NCI-H1105 treated with DMSO at 0.1 percent for 48 hours (cell line): ENCODE results near the gene SMARCAD1.

Experiments
- DNase-seq: peaks from one replicate; lab custom pipeline; 2025; lab: John Stamatoyannopoulos, UW

The SMARCAD1 gene, protein sequence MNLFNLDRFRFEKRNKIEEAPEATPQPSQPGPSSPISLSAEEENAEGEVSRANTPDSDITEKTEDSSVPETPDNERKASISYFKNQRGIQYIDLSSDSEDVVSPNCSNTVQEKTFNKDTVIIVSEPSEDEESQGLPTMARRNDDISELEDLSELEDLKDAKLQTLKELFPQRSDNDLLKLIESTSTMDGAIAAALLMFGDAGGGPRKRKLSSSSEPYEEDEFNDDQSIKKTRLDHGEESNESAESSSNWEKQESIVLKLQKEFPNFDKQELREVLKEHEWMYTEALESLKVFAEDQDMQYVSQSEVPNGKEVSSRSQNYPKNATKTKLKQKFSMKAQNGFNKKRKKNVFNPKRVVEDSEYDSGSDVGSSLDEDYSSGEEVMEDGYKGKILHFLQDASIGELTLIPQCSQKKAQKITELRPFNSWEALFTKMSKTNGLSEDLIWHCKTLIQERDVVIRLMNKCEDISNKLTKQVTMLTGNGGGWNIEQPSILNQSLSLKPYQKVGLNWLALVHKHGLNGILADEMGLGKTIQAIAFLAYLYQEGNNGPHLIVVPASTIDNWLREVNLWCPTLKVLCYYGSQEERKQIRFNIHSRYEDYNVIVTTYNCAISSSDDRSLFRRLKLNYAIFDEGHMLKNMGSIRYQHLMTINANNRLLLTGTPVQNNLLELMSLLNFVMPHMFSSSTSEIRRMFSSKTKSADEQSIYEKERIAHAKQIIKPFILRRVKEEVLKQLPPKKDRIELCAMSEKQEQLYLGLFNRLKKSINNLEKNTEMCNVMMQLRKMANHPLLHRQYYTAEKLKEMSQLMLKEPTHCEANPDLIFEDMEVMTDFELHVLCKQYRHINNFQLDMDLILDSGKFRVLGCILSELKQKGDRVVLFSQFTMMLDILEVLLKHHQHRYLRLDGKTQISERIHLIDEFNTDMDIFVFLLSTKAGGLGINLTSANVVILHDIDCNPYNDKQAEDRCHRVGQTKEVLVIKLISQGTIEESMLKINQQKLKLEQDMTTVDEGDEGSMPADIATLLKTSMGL

DNA sequence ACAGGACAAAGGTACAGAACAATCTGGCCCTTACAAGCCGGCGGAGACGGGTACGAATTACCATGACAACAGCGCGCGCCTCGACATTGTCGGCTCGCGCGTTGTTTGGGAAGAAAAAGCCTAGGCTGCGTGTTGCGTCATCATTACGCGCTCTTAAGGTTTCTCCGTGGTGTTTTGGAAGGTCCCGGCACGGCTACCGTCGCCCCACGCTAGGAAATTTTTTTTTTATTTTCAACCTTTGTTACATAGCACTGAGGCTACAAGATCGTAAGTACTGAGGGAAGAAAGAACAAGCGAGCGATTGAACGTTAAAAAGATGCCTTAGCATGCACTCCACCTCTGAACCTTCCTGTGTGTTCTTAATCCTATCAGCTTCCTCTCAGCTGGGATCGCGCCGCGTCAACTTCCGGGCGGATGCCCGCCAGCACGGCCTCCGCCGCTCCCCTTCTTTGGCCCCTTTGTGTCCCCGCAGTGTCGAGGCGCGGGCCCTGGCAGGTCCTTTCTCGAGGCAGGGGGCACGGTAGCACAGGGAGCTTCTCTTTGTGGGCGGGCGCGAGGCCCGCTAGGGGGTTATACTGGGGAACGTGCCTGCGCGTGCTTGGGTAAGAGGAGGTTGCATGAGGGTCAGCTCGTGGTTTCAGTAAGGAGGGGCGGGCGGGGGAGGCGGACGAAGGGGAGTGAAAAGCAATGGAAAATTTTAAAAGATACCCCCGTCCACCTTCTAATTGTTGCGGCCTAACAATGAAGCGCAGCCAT, at the start of gene SMARCAD1:
Gene SMARCAD1 (plus strand): TSS at position 397 of the 756 bp plus-strand sequence. CDS start 530 bp downstream, outside the sequence.
- DNase-seq: peak; percentile 84

DNA sequence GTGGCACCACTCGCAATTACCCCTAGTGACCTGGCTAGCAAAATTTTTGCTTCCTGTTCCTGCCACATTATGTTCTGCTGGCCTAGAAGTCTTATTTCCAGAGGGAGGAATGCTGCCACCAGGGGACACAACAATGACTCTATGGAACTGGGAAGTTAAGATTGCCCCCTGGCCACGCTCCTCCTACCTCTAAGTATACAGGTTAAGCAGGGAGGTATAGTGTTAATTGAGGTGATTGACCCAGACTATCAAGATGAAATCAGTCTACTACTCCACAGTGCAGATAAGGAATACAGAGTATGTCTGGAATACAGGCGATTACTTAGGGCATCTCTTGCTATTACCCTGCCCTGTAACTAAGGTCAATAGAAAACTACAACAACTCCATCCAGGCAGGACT, 48.8 kb upstream of the SMARCAD1 start:
- no peak for DNase-seq

DNA sequence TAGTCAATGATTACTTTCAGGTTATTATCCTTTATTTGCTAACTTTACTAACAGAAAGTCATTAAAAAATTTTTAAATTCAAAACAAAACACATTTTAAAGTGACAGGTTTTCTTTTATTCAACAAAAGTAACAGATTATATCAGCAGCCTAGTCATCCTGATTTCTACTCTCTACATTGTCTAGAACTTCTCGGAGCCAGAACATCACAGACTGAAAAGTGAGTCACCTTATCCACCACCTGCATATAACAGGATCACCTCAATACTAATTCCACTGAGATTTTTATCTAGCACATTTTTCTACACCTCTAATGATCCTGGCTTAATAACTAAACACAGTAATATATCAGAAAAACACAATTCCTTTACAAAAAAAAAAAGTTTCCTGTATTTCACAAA, 47.9 kb upstream of the SMARCAD1 start:
- no peak for DNase-seq

DNA sequence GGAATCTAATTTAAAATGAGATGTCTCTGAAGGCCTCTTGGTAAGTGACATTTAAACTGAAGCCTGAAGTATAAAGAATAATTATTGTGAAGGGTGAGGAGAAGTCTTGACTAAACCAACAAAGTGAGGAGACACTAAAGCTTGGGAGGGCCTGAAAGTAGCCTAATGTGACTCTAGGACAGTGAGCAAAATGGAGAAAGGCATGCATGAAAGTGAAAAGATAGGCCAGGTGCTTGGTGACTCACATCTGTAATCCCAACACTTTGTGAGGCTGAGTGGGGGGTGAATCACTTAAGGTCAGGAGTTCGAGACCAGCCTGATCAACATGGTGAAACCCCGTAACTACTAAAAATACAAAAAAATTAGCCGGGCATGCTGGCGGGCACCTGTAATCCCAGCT, 46.9 kb upstream of the SMARCAD1 start:
- no peak for DNase-seq

DNA sequence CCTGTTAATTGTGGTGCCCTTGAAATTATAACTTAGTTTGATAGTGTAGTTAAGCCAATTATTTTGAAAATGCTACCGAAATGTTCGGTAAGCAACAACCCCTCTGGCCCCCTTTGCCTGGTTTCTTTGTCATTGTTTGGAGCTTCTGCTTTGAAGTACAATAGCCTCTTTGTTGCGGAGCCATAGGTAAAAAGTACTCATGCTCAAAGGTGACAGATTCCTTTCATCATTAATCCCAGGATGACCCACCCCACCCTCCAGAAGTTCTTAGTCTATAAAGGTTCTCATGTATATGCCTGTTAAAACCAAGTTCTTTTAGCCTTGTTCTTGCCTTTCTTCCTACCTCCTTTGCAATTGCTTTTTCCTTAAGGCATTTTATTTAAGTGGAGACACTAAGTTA, 42.4 kb upstream of the SMARCAD1 start:
- DNase-seq: no peak

DNA sequence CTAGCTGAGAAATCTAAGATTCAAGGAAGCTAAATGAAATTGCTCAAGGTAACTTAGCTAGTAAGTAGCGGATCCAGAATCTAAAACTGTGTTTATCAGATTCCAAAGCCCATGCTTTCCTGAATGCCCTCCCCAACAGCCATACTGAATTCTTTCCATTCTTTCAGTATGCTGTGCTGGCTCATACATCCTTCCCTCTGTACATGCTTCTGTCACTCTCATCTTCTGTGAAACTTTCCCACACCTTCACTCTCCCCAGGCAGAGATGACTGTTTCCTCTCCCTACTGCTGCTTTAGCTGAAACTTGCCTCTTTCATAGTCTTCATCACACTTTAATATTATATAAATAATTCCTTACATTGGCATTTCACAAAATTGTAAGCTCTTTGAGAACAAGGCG, 39.3 kb upstream of the SMARCAD1 start:
- no peak for DNase-seq

DNA sequence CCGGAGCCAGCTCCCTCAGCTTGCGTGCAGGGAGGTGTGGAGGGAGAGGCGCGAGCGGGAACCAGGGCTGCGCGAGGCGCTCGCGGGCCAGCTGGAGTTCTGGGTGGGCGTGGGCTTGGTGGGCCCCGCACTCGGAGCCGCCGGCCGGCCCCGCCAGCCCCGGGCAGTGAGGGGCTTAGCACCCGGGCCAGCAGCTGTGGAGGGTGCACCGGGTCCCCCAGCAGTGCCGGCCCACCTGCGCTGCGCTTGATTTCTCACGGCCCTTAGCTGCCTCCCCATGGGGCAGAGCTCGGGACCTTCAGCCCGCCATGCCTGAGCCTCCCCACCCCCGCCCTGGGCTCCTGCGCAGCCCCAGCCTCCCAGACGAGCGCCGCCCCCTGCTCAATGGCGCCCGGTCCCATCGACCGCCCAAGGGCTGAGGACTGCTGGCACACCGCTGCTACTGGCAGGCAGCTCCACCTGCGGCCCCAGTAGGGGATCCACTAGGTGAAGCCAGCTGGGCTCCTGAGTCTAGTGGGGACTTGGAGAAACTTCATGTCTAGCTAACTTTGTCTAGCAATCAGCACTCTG, 37.8 kb upstream of the SMARCAD1 start:
- no peak for DNase-seq

DNA sequence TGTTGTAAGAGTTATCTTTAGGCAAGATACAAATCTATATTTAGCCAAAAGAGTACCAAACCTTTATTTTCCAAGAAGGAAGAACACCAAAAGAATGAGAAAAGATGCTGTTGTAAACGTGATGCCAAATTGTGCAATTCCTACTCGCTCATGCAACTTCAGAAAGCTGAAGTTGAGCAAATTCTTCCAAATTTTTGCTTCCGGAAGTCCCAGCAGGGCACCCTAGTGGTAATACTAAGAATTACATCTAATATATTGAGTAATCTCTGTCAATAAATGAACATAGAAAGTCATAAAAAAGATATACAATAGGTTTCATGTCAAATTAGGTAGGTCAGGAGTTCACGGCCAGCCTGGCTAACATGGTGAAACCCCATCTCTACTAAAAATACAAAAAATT, 36.0 kb upstream of the SMARCAD1 start:
- DNase-seq: no peak

DNA sequence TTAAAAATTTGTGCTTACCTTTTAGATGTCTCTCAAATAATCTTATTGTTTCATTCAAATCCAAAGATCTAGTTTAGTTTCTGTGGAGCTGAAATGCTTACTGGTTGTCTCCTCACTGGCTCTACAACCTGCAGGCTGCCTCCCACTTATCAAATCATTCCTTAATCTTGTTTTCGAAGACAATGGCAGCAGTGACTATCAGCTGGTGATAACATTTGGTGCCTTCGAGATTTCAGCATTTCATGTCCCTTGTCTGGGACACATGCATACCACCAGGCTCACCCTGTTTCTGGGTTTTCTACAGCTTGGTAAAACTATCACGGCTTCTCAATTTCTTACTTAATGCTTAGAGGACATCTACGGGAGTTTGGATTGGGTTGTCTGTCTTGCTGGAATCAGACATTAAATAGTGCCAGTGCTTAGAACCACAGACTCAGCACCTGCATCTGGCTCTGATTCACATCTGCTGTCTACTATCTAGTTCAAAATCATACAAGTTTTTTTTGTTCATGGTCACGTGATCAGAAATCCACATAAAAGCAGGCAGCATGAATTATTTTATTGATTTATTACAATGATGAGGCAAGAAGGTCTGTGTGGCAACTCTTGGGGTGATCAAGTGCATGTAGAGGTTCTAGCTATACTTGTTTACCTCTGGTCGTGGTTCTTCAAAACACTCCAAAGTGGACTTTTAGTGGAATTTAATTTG, 32.0 kb upstream of the SMARCAD1 start:
- no peak for DNase-seq

DNA sequence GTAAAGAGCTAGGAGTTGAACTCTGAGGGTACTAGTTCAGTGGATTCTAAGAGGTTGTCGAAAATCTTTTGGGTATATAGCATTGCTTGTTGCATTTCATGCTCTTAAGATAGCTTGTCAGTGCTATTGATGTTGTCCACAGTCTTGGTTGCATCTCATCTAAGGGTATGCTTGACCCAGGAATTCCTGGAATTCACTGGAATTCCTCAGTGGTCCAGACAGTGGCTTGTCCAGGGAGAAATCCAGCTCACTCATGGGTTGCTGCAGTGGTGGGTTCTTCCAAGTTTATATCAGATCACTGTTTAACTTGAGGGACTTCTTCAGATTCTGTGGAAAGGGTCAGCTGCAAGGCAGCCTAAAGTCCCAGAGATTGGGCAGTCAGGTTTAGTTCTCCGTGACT, 29.8 kb upstream of the SMARCAD1 start:
- DNase-seq: no peak

DNA sequence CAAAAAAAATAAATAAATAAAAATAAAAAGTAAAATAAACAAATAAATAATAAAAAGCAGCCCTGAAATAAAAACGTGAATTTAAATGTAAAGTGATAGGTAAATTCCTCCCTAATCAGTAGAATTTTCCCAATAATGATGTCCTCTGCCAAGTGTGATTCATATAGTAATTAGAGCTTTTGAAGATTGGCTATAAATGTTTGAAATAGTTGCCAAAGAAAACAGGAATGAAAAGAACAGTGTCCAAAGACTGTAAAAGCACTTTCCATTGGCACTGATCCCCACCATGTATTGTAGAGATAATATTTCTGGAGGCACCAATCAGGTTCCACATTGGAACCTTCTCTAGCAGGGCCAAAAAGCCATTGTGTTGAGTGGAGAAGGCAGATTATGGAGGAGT, 25.9 kb upstream of the SMARCAD1 start:
- DNase-seq: no peak

DNA sequence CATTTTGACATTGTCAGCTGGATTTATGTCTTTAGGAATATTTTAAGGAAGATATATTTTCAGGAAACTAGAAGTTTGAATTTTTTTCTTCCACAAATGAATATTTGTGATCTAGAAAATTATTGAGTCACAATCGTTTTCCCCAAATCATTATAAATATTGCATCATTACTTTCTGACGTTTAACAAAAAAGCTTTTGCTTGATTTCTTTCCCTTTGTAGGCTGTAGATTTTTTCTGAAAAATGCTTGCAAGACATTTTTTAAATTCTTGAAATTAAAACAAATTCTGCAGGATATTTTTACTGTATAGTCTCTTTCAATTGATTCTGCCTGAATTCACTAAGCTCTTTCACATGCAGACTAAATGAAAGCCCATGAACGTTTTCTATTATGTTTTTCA, 4.9 kb upstream of the SMARCAD1 start:
- DNase-seq: no peak

DNA sequence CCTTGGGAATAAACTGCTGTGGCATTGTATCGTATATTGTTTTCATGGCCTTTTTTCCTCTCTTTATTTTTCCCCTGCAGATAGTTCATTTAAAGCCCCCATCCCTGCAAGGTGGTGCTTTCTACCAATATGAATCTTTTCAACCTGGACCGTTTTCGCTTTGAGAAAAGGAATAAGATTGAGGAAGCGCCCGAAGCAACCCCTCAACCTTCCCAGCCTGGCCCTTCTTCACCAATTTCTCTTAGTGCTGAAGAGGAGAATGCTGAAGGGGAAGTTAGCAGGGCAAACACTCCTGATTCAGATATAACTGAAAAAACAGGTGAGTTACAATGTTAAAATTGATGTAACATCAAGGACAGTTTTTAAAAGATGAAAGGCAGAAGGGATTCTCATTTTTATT, 601 bp downstream of the SMARCAD1 start:
- DNase-seq: no peak

DNA sequence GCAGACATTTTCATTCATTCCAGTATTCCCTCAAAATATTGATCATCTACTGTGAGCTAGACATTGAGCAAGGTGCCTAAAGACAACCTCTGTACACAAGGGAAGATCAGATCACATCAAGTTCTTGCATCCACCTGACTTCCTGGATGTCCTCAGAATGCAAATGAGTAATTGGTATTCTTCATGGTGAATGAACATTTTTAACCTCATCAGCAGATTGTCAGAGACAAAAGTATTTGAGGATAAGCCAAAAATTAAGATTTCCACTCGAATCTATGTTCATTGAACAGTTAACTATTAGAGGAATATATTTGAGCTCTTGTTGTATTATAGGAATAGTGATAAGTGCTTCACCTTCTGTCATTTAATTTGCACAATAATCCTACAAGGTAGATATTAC, 1.3 kb downstream of the SMARCAD1 start:
- no peak for DNase-seq

DNA sequence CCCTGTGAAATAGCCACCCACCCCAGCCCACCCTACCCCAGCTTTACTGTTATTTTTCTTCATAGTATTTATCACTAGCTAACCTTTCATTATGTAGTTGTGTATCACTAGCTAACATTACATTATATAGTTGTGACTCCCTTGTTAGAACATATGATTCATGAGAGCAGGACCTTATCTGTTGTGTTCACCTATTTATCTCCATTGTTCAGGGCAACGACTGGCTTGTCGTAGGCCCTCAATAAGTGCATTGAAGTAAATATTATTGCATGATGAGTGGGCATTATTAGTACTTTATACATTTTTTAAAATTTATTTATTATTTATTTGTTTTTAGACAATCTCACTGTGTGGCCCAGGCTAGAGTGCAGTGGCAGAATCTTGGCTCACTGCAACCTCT, 4.2 kb downstream of the SMARCAD1 start:
- DNase-seq: no peak

DNA sequence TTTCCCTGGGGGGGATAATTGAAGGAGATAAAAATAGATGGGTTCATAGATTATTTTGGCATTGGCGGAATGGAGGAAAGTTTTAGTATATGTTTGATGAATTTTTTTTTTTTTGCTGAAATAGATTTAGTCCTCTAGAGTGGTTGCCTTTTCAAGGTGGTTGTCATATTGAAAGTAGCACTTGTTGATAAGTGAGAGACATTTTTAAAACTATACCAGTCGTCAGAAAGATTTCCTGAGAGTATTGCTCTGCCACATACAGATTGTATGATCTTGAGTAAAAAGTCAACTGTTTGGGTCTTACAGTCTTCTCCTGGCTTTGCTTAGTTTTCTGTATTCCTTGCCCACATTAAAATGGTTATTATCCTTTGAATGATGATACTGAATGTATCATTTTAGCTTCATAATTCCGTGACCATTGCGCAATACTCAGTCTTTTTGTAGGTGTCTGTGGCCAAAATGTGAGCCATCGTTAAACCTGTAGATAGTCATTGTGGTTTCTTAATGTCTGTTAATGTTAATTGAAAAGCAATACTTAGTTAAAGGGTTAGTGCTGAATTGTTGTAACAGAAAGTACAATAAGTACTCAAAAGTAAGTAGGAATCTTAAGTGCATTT, 7.1 kb downstream of the SMARCAD1 start:
- no peak for DNase-seq

DNA sequence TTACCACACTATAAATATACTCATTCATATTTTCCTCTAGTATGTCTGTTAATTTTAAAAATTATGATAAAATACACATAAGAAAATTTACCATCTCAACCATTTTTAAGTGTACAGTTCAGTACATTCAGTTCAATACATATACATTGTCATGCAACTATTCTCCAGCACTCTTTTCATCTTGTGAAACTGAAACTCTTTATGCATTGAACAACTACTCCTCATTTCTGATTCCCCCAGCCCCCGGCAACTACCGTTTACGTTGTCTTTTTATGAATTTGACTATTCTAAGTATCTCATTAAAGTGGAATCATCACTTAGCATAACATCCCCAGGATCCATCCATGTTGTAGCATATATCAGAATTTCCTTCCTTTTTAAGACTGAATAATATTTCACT, 8.7 kb downstream of the SMARCAD1 start:
- DNase-seq: no peak

DNA sequence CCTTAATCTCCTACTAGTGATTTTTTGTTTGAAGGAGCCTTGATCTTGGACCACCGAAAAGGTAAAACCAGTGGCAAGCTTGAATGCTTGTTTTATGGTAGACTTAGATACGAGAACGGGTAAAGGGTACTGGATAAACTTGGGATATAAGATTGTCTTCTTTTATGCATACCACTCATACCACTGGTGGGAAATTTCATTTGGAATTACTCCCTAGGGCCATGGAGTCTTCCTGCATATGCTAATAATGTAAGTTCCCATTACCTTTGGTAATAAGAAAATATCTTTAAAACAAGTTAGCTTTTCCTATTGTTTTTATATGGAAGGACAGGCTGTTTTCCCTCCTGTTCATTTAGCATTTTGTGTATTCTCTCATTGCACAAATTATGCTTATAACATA, 11.7 kb downstream of the SMARCAD1 start:
- no peak for DNase-seq

DNA sequence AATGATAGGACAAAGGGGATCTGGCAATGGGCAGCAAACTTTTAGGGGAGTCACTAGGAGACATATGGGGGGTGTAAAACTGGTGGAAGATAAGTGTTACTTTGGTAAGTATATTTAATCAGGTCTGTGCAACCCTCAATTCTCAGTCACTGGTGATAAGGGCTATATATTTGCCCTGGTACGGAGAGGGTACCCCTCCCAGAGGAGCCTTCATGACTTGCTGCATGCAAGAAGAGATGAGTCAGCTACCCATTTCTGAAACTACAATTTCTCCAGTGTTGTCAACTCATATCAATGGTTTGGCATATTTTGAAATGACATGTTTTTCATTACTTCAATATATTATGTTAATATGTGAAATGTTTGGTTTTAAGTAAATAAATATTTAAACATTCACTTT, 14.3 kb downstream of the SMARCAD1 start:
- DNase-seq: no peak

DNA sequence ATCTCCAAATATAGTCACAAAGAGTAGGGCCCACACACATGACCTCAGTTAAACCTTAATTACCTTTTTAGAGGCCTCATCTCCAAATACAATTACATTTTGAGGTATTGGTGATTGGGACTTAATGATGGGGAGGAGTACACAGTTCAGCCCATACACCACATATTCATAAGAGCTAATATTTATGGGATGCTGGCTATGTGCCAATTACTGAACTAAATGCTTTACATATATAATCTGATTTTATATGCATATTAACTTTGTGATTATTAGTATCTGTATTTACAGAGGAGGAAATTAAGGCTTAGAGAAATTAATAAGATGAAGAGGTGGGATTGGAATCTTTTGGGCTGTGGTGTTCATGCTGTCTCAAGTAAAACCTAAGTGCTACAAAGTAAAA, 17.8 kb downstream of the SMARCAD1 start:
- no peak for DNase-seq

DNA sequence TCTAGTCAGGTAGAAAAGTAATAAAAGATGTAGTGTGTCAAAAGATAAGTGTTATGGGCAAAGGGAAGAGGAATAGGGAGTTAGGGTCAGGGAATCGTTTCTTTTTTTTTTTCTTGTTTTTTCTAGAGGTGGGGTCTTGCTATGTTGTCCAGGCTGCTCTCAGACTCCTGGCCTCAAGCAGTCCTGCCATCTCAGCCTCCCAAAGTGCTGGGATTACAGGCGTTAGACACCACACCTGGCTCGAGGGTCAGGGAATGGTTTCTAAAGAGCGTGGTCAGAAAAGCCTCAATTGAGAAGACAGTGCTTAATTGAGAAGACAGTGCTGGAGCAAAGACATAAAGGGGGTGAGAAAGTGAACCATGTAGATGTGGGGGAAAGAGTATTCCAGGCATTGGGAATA, 19.1 kb downstream of the SMARCAD1 start:
- no peak for DNase-seq
